AG20443 (cell line): Measurements from ENCODE around the gene KDM7A.
A peak's percentile ranks its signal among the peaks of the same experiment; 100 is the strongest.
"Not testable (repeated sequence)": the region's sequence is repeated elsewhere in the genome, so short reads cannot be mapped to it uniquely, and the experiment has no call there.

Experiments
- DNase-seq: peaks from one replicate; pipeline ENCODE4 v3.0.0; 2012; ENCODE audit warnings: low spot score, mixed read lengths

Gene KDM7A

DNA sequence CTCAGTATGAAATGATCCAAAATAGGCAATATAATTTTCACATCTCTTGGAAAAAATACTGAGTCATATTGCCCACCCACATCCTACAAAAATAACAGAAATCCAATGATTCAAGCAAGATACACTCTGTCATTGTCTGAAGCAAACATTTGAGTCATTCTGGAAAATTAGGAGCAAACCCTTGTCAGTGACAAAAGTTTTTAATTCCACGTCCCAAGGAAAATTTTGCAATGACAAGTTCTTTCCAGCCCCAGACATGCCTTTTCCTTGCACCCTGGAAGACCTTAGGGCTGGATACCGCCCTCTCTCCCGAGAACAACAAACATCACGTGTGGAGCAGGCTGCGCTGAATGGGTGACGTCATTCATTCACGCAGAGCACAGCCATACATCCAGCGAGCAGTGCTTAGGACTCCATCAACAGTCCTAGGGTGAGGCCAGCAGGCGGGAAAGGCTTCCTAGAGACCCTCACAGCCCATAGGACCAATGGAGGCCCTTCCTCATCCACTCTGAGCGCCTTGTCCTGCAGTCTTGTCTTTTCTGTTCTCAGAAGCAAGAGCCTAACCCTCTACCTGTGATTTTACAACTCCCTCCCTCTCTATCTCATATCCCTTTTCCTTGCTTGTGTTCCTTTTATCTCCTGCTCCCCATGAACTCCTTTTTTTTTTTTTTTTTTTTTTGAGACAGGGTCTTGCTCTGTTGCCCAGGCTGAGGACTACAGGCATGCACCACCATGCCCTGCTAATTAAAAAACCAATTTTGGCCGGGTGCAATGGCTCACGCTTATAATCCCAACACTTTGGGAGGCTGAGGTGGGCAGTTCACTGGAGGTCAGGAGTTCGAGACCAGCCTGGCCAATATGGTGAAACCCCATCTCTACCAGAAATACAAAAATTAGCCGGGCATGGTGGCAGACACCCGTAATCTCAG, 23.5 kb upstream of the KDM7A start:
- DNase-seq = peak; percentile 77

DNA sequence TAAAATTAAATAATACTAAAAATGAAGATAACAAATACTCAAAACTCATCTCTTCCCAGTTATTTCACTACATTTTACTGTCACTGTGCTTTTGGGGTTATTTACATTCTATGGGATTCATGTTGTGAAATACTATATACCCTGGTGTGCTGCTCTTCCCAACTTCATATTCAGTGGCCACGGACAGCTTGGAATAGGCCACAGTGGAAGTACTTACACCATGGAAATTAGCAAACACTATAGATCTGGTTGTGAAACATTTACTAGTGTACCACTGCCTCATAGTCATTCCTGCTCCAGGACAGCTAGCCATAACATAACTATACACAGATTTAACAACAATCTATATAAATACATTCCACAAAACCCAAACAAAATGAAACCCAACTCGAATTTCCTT, 21.2 kb upstream of the KDM7A start:
- no peak for DNase-seq

DNA sequence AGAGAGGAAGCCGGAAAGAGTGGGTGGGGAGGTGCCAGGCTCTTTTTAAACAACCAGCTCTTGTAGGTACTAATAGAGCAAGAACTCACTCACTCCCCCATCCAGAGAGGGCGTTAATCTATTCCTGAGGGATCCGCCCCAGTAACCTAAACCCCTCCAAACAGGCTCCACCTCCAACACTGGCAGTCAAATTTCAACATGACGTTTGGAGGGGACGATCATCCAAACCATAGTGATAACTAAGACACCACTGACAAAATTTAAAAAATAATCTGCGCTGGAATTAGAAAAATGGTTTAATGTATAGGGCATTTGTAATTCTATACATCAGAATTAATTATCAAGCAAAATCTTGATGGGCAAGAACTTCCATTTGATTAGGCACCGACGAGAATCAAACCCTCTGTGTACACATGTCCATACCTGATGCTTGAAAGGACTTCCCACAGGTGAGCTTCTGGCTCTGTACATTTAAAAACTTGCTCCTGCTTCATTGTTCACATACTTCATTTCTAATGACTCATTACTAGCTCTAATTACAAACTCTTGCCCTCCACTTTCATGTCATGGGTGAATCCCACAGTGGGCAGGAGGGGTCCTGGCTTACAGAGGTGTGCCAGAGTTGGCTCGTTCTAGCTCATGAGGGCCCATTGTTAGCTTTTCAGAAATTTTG, 20.6 kb upstream of the KDM7A start:
- no peak for DNase-seq

DNA sequence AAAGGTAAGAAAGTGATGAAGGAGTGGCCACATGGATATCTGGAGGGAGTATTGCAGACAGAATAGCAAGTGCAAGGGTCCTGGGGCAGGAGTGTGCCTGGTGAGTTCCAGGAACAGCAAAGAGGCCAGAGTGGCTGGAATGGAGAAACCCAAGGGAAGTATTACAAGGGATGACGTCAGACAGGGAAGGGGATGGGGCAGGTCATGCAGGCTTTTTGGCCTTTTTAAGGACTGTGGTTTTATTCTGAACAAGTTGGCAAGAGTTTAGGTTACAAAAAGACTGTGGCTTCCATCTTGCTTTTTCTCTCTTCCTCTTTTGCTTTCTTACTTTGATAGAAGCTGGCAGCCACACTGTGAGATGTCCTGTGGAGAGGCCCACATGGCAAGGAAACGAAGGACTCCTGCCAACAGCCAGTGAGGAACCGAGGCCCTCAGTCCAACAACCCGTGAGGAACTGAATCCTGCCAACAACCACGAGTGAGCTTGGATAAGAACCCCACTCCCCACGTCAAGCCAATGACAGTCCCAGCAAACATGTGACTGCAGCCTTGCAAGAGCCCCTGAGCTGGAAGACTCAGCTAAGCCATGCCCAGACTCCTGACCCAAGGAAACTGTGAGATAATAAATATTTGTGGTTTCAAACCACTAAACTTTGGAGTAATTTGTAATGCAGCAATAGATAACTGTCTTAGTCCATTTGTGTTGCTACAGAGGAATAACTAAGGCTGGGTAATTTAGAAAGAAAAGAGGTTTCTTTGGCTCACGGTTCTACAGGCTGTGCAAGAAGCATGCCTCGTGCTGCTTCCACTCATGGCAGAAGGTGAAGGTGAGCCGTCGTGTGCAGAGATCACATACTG, 19.8 kb upstream of the KDM7A start:
- DNase-seq = peak; percentile 39

DNA sequence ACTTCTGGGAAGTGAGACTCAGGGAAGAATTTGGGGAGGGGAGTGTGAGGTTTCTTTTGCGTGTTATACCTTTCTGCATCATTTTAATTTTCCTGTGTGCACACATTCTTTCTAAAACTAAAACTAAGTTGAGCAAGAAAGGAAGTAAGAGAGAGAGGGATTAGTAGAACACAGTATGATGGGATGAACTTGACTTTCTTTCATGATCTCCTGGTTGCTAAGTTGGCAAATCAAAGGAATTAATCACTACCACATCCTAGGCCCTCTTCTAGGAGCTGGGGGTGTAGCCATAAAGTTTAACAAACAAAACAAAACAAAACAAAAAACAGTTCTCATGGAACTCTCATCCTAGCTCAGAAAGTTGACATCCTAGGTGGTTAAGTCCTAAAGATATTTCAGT, 19.1 kb upstream of the KDM7A start:
- DNase-seq = no peak

DNA sequence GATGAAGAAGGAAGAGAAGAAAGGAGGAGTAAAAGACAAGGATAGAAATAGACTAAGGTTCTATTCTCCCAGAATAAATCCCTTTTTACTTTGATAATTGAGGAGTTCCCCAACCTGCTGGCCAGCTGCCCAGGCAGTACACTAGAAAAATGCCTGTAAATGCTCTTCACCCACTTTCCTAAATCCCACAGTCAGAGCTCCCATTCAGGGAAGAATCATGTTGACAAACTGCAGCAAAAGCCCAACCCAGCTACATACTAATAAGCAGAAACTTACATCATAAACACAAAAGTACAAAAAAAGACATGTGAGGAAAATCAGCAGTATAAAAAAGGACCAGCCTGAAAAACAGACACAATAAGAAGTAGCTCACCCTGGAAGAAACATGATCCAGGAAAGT, 15.8 kb upstream of the KDM7A start:
- DNase-seq = no peak

DNA sequence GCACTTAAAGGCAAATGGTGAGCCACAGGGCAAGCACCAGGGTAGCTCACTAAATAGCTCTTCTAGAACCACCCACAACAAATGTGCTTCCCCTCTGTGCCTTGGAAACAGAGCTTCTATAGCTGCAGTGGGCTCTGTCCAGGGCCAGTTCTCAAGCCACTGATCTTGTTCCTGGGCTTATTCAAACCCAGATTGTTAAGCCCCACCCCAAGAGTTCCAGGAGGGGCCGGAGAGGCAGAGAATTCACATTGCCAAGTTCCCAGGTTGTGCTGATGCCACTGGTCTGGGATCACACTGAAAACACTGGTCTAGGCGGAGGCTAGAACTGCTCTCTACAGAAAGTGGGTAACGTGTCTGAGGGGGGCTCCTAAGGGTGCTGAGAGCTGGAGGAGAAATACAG, 15.4 kb upstream of the KDM7A start:
- no peak for DNase-seq

DNA sequence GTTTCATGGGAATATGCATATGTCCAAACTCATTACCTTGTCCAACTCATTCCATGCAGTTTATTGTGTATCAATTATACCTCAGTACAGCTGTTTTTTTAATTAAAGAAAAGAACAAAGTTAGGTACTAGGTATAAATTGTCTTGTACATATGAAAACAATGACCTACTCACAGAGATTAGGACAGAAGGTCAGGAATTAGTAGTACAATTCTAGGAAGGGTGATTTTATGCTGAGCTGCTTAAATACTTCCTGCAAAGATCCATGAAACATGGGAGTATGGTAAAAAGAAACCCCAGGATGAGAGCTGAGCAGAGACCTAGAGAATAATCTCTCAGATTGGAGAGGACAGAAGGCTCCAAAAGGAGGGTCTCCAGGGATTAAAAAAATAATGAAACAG, 13.8 kb upstream of the KDM7A start:
- no peak for DNase-seq

DNA sequence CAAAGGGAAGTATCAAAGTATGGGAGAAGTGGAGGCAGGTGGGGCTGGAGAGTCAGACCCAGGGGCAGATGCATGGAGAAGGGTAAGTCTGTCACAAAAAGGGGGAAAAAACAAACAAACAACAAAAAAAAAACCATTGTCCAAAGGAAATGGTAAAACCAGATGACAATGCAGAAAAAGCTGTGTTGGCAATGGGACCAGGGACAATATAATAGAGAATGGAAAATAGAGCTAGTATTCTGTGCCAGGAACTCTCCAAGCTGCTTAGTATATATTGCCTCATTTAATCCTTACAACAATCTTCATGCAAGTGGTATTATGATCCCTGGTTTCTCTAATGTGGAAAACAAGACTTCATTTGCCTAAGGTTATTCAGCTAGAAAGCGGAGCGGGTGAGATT, 13.1 kb upstream of the KDM7A start:
- DNase-seq = no peak

DNA sequence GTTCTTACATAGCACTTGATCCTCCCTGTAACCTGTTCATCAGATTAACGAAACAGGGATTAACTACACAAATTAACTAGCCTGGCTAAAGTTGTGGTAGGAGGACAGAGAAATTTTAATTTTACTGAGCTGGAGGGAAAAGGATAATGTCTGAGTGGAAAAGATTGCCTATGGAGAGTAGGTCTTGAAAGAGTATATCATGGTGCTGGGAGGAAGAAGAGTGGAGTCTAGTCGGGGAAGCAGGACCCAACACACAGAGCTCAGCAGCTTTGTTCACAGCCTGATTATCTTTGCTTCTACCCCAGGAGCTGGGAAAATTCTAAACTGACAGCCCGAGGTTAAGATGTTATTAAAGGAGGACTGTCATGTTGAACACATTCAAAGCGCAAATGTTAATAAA, 6.1 kb upstream of the KDM7A start:
- DNase-seq = no peak

DNA sequence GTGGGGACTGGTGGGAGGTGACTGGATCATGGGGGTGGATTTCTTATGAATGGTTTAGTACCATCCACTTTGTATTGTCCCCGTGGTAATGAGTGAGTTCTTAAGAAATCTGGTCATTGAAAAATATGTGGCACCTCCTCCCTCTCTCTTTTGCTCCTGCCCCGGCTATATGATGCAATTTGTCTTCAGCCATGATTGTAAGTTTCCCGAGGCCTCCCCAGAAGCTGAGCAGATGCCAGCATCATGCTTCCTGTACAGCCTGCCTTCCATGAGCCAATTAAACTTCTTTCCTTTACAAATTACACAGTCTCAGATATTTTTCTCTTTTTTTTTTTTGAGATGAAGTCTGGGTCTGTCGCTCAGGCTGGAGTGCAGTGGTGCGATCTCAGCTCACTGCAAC, 2.6 kb upstream of the KDM7A start:
- DNase-seq = no peak

DNA sequence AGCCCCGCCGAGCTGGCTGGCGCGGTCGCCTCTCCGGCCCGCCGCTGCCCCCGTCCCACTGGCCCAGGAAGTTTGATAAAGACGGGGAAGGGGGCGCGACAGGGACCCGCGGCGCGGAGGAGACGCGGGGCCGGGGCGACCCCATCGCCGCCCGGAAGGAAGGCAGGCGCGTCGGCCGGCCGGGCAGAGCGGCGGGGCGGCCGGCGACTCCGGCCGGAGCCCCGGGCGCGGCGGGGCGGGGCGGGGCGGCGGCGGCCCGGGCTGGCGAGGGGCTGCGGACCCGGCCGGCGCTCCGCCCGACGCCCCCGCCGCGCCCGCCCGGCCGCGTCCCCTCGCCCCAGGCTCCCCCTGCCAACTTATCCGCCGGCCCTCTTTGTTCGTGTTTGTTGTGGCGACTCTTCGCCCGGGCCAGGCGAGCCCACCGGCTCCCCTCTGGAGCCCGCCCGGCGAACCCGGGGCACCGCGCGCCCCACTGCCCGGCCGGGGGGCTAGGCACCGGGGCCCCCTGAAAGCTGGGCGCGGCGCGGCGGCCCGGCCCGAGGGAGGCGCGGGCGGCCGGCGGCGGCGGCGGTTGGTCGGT, 571 bp downstream of the KDM7A start:
- DNase-seq = peak; percentile 47

DNA sequence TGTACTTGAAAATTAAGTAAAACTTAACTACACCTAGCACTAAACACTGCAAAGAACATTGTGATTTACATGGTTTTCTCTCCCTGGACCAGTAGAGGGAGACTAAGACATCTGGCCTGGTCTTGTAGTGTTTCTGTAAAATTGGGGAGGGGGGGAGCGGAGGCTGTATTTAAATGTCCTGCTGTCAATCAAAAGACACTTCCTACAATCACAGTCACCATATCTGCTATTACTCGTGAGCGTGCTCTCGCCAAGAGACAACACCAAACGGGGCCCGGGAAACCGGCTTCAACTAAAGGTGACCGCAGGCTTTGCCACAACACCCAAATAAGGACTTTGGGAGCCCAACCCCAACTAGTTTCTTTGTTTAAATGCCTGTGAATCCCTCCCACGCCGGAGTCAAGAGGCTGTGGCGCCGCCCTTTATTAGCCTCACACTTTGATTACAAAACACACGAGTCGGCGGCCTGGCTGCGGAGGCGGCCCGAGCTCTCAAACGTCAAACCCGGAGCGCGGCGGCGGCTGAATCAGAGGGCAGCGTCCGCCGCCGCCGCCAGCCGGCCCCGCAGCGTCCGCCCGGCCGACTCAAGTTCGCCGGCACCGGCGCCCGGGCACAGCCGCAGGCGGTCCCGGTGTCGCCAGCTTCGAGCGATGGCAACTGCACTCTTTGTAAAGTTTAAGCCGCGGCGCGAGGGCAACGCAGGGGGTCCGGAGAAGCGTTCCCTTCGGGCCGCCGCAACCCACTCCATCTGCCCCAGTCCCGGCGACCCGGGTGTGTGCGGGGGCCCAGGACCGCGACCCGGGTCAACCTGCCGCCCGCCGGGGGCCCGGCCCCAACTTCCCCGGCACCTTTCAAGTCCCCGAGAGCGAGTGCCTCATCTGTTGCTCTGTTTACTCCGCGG, 1.3 kb downstream of the KDM7A start:
- DNase-seq = peak; percentile 88

DNA sequence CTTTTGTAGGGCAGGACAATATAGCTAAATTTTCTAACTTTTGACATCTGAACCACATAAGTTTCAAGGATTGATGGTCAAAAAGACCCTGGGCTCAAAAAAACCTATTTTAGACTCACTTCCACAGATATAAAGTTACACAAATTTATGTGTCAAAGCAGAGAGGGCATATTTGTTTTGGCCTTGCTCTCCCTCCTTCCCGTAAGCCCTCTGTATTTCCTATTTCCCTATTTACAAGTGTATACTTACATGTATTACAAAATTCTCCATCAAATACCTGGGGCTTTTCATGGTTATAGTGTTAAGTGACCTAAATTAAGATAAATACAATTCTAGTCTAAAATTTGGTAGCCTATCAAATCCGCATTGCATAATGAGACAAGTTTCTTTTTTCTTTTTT, 2.6 kb downstream of the KDM7A start:
- DNase-seq = no peak

DNA sequence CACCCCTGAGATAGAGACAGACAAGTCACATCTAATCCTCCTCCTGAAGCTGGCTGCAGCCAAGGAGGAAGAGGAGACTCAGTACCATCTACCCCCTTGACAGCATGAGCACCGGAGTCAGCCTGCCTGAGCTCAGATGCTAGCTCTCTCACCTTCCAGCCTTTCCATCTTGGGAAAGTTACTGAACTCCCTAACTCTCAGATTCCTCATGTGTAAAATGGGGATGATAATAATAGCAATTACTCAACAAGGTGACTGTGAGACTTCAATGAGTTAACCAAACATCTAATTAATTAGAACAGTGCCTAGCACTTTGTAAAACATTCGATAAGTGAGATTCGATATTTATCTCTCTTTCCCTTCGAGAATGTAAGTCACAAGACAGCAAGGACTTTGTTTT, 6.4 kb downstream of the KDM7A start:
- DNase-seq = no peak

DNA sequence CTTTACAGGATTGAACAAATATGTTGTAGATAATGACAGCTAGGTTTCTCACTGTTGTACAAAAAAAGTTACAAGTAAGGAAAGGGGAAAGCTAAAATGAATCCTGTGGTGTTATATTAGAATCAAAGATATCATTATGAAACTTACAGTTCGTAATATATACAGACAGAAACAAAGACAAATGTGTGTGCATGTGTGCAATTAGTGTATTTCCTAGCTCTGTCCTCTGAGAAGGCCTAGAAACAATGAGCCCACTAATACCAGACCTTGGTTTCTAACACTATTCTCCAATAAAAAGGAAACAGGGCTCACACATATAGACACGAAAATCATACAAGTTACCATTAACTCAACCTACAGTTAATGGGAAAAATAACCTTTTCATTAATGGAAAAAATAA, 8.0 kb downstream of the KDM7A start:
- DNase-seq = no peak

DNA sequence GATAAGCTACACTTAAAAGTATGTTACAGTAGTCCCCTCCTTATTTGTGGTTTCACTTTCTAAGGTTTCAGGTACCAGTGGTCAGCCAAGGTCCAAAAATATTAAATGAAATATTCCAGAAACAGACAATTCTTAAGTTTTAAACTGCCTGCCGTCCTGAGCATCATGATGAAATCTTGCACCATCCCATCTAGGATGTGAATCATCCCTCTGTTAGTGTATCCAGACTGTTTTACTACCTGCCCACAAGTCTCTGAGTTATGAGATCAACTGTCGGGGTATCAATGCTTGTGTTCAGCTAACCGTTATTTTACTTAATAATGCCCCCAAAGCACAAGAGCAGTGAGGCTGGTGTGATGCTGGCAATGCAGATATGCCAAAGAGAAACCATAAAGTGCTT, 11.4 kb downstream of the KDM7A start:
- DNase-seq = peak; percentile 65

DNA sequence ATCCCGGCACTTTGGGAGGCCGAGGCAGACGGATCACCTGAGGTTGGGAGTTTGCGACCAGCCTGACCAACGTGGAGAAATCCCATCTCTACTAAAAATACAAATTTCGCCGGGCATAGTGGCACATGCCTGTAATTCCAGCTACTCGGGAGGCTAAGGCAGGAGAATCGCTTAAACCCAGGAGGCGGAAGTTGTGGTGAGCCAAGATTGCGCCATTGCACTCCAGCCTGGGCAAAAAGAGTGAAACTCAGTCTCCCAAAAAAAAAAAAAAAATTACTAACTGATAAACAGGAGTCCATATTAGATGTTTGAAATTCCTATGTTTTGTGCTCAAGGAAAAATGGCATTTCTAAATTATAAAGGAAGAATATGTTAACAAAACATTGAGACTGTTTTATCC, 14.7 kb downstream of the KDM7A start:
- not testable (repeated sequence) for DNase-seq

DNA sequence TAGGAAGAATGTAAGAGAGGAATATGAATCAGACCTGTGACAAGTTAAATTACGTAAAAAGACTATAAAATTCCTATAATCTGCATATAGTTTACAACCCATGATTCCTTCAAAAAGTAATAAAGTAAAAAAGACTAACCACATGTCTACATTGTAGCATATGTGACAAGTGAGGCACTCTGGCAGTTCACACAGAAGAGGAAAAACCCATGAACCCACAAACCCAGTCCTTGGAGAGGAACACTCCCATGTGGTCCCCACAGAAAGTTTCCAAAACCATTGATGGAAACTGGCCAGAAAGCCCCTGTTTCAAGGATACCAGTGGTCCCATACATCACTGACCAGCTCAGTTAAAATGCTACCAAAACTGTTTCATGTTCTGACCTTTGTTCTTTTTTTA, 15.7 kb downstream of the KDM7A start:
- DNase-seq = no peak

DNA sequence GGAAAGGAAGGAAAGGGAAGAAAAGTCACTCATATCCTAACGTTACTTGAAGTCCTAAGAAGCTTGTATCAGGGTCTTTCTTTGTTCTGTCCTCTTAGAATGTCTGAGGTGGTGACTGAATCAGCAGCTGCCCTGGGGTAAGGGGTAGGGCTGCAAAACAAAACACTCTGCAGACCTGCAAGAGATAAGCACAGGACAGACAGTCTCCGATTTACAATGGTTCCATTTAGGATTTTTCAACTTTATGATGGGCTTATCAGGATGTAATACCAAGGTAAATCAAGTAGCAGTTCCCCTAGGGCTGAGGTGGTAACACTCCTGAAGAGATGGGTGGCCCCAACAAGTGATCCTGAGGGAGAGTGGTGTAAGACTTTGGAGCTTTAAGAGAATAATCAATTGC, 16.5 kb downstream of the KDM7A start:
- DNase-seq = no peak

DNA sequence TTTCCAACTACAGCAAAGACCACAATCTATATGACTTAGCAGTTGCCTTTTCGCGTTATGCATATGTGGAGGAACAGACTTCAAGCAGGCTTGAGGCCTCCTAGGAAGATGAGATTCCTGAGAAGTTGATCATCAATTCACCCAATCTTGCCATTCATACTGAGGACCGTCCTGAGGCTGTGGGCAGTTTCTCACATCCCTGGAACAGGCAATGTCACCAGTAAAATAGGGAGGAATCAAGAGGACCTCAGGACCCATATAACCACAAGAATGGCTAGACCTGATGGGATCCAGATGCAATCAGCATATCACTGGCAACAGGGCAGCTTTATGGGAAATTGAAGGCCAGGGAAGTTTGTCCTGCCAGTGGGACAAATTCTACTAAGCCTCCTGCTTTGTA, 17.3 kb downstream of the KDM7A start:
- peak; percentile 40 for DNase-seq
